ENCODE results near the gene GTF2A2.
"Not testable (repeated sequence)": the region's sequence is repeated elsewhere in the genome, so short reads cannot be mapped to it uniquely, and the experiment has no call there.

Gene GTF2A2

GRCh38 chr15:59656897-59657634, at the start of gene GTF2A2:
GTF2A2 (minus strand) TSS chr15:59657515; CDS start chr15:59652277, 5,238 bp downstream.
- peak; percentile 86 to 89 for DNase-seq (ENCODE audit: low read depth in 2 of 2)

GRCh38 chr15:59703979-59704796, 46.9 kb upstream of the GTF2A2 start:
- DNase-seq (ENCODE audit: low read depth in 2 of 2): no peak

- DNase-seq (ENCODE audit: low read depth in 2 of 2): no peak
Observed at GRCh38 chr15:59702351-59702750, 45.0 kb upstream of the GTF2A2 start.

GRCh38 chr15:59701880-59702279, 44.6 kb upstream of the GTF2A2 start:
- no peak for DNase-seq (ENCODE audit: low read depth in 2 of 2)

- no peak for DNase-seq (ENCODE audit: low read depth in 2 of 2)
Observed at GRCh38 chr15:59699810-59700431, 42.6 kb upstream of the GTF2A2 start.

- not testable (repeated sequence) for DNase-seq (ENCODE audit: low read depth in 2 of 2)
Observed at GRCh38 chr15:59698065-59698464, 40.8 kb upstream of the GTF2A2 start.

GRCh38 chr15:59696332-59696731, 39.0 kb upstream of the GTF2A2 start:
- DNase-seq (ENCODE audit: low read depth in 2 of 2): no peak

GRCh38 chr15:59694779-59695178, 37.5 kb upstream of the GTF2A2 start:
- no peak for DNase-seq (ENCODE audit: low read depth in 2 of 2)

- DNase-seq (ENCODE audit: low read depth in 2 of 2): peak in 1 of 2 donors; percentile 16
Observed at GRCh38 chr15:59691194-59691805, 34.0 kb upstream of the GTF2A2 start.

GRCh38 chr15:59689626-59690236, 32.4 kb upstream of the GTF2A2 start:
- DNase-seq (ENCODE audit: low read depth in 2 of 2): peak; percentile 5 to 42

- peak; percentile 97 to 99 for DNase-seq (ENCODE audit: low read depth in 2 of 2)
Observed at GRCh38 chr15:59688782-59689625, 31.7 kb upstream of the GTF2A2 start, which contains the start of gene BNIP2. BNIP2 (minus strand) TSS chr15:59689320; CDS start chr15:59682457, 6,863 bp downstream.

- no peak for DNase-seq (ENCODE audit: low read depth in 2 of 2)
Observed at GRCh38 chr15:59688423-59688781, 31.1 kb upstream of the GTF2A2 start.

GRCh38 chr15:59687836-59688235, 30.5 kb upstream of the GTF2A2 start:
- DNase-seq (ENCODE audit: low read depth in 2 of 2): no peak

GRCh38 chr15:59686389-59686788, 29.1 kb upstream of the GTF2A2 start:
- no peak for DNase-seq (ENCODE audit: low read depth in 2 of 2)

- no peak for DNase-seq (ENCODE audit: low read depth in 2 of 2)
Observed at GRCh38 chr15:59685737-59686297, 28.5 kb upstream of the GTF2A2 start.

GRCh38 chr15:59680870-59681269, 23.6 kb upstream of the GTF2A2 start:
- DNase-seq (ENCODE audit: low read depth in 2 of 2): no peak

- no peak for DNase-seq (ENCODE audit: low read depth in 2 of 2)
Observed at GRCh38 chr15:59680346-59680745, 23.0 kb upstream of the GTF2A2 start.

- no peak for DNase-seq (ENCODE audit: low read depth in 2 of 2)
Observed at GRCh38 chr15:59678620-59679019, 21.3 kb upstream of the GTF2A2 start.

GRCh38 chr15:59678172-59678571, 20.9 kb upstream of the GTF2A2 start:
- DNase-seq (ENCODE audit: low read depth in 2 of 2): no peak

GRCh38 chr15:59676565-59676964, 19.2 kb upstream of the GTF2A2 start:
- DNase-seq (ENCODE audit: low read depth in 2 of 2): no peak

All from stimulated activated CD8-positive, alpha-beta memory T cell treated with anti-CD3 and anti-CD28 coated beads, Interleukin-2, amount 100 ng/mL, for 1 hour (primary cell).